ENCODE results near the gene MYLIP. TPM values are rescaled to one million over a fixed set of nuclear protein-coding genes. Genes with fewer than 3 reads are reported as not detected.

Gene MYLIP
- 10 to 100 TPM; 25.9 to 53.0 (median 36.5) TPM for total RNA-seq

DNA sequence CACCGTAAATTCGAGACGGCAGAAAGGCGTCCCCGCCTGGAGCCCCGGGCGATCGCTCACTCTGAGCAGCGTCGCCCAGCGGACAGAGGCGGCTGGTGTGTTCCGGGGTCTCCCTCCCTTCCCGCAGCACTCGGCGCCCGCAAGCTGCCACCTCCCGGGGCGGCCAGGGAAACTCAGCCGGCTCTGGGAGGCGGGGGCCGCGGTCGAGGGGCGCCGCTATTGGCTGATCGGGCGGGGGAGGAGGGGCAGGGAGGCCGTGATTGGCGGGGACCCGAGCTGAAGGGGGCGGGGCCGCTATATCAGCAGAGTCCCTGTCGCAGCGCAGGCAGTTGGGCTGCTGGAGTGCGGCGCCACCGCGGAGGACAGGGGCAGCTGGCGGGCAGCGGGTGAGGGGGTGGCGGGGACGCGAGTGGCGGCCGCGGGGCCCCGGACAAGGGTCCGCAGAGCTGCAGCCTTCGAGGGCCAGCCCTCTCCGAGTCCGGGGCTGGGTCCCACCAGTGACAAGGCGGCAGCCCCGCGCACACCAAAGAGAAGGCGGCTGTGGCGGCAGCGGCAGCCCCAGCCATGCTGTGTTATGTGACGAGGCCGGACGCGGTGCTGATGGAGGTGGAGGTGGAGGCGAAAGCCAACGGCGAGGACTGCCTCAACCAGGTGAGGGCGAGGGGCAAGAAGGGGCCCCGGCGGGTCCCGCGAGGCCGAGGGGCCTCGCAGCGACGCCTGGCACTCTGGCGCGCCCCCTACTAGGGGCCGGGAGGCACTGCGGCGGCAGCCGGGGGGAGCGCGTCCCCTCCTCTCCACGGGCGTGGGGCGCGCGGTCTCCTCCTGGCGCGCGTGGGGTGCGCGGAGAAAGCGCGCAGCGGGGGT is at the start of gene MYLIP:
Gene MYLIP, plus strand, starts transcription at position 328 of the 864 bp plus-strand sequence. Its CDS starts 237 bp downstream, at position 565.
- Histone ChIP-seq H3K27ac (peak within 1 kb of the TSS; percentile 94), H3K36me3 (peaks cover 4% of the 10 kb centered on the region), H3K9me3 (no peaks in the 10 kb centered on the region), H3K4me3 (peak within 1 kb of the TSS; percentile 77), H3K4me1 (peaks cover 45% of the 10 kb centered on the region), H3K27me3 (no peaks in the 10 kb centered on the region)
- WGBS, result 0% methylated on average over 46 of the region's 95 CpGs
- peak; percentile 99 for DNase-seq (ENCODE audit: low spot score in 2 of 2)
- peak; percentile 97 to 99 for TF ChIP-seq POLR2A (IDR thresholded peaks at IDR 0.05)
- no peak for TF ChIP-seq EP300 (IDR thresholded peaks at IDR 0.05)
- TF ChIP-seq, protein P1, sequence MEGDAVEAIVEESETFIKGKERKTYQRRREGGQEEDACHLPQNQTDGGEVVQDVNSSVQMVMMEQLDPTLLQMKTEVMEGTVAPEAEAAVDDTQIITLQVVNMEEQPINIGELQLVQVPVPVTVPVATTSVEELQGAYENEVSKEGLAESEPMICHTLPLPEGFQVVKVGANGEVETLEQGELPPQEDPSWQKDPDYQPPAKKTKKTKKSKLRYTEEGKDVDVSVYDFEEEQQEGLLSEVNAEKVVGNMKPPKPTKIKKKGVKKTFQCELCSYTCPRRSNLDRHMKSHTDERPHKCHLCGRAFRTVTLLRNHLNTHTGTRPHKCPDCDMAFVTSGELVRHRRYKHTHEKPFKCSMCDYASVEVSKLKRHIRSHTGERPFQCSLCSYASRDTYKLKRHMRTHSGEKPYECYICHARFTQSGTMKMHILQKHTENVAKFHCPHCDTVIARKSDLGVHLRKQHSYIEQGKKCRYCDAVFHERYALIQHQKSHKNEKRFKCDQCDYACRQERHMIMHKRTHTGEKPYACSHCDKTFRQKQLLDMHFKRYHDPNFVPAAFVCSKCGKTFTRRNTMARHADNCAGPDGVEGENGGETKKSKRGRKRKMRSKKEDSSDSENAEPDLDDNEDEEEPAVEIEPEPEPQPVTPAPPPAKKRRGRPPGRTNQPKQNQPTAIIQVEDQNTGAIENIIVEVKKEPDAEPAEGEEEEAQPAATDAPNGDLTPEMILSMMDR (IDR thresholded peaks at IDR 0.05), result peak; percentile 19 to 81
- peak; percentile 97 to 99 (median 98) for TF ChIP-seq POLR2AphosphoS5 (IDR thresholded peaks at IDR 0.05)

DNA sequence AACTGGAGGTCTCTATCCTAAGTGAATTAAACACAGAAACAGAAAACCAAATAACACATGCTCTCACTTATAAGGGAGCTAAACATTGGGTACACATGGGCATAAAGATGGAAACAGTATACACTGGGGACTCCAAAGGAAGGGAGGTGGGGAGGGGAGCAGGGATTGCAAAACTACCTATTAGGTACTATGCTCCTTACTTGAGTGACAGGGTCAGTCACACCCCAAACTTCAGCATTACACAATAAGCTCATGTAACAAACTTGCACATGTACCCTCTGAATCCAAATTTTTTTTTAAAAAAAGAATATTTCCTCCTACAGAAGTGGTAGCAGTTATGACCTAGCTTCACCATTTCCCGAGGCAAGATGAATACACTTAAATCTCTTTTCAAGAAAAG is 49.5 kb upstream of the MYLIP start:
- WGBS, result 44% methylated on average over 1 of the region's 1 CpG
- no peak for DNase-seq (ENCODE audit: low spot score in 2 of 2)
- peaks cover 4% of the 10 kb centered on the region for H3K4me1 ChIP-seq
- no peaks in the 10 kb centered on the region for H3K27me3 ChIP-seq
- H3K36me3 ChIP-seq, result no peaks in the 10 kb centered on the region
- TF ChIP-seq POLR2A (IDR thresholded peaks at IDR 0.05) (no peak), POLR2AphosphoS5 (IDR thresholded peaks at IDR 0.05) (no peak), EP300 (IDR thresholded peaks at IDR 0.05) (no peak)
- TF ChIP-seq, protein P1 (IDR thresholded peaks at IDR 0.05), result no peak
- H3K9me3 ChIP-seq, result no peaks in the 10 kb centered on the region
- no peak overlapping the region for H3K27ac ChIP-seq
- no peak overlapping the region for H3K4me3 ChIP-seq

DNA sequence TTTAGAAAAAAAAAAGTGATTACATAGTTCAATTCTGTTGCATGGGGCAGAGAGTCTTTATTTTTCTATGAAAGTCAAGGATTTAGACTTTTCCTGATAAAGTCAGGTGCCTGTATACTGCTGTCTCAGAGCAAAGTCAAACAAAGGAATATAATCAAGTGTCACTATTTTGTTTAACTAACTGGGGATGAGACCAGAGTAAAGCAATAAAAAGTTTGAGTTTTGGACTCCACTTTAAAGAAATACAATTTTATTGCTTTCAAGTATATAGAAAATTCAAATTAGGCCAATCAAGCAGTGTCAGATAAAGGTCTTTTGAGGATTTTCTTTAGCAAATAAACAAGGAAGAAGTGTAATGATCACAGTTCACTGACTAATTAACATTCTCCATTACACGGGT is 48.7 kb upstream of the MYLIP start:
- Histone ChIP-seq H3K4me1 (peaks cover 4% of the 10 kb centered on the region), H3K27ac (no peak overlapping the region), H3K36me3 (no peaks in the 10 kb centered on the region), H3K9me3 (no peaks in the 10 kb centered on the region), H3K27me3 (no peaks in the 10 kb centered on the region), H3K4me3 (no peak overlapping the region)
- WGBS, result 55% methylated on average over 1 of the region's 1 CpG
- no peak for TF ChIP-seq EP300 (IDR thresholded peaks at IDR 0.05)
- TF ChIP-seq, protein P1 (IDR thresholded peaks at IDR 0.05), result no peak
- no peak for TF ChIP-seq POLR2A (IDR thresholded peaks at IDR 0.05)
- no peak for DNase-seq (ENCODE audit: low spot score in 2 of 2)

DNA sequence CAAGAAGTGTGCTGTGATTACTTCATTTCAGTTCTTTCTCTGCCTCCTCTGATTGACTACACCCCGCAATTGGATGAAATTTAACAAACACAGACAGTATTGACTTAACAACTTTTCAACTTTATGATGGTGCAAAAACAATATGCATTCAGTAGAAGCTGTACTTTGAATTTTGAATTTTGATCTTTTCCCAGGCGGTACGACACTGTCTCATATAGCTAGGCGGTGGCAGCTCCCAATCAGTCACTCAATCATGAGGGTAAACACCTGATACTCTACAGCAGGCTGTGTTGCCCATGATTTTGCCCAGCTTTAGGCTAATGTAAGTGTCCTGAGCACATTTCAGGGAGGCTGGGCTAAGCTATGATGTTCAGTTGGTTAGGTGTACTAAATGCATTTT is 47.6 kb upstream of the MYLIP start:
- no peak for DNase-seq (ENCODE audit: low spot score in 2 of 2)
- no peaks in the 10 kb centered on the region for H3K9me3 ChIP-seq
- WGBS, result 98% methylated on average over 4 of the region's 4 CpGs
- H3K4me1 ChIP-seq, result peaks cover 4% of the 10 kb centered on the region
- no peak overlapping the region for H3K27ac ChIP-seq
- no peaks in the 10 kb centered on the region for H3K27me3 ChIP-seq
- TF ChIP-seq POLR2A (IDR thresholded peaks at IDR 0.05) (no peak), POLR2AphosphoS5 (IDR thresholded peaks at IDR 0.05) (no peak), EP300 (IDR thresholded peaks at IDR 0.05) (no peak)
- TF ChIP-seq, protein P1 (IDR thresholded peaks at IDR 0.05), result no peak
- H3K36me3 ChIP-seq, result no peaks in the 10 kb centered on the region
- no peak overlapping the region for H3K4me3 ChIP-seq

DNA sequence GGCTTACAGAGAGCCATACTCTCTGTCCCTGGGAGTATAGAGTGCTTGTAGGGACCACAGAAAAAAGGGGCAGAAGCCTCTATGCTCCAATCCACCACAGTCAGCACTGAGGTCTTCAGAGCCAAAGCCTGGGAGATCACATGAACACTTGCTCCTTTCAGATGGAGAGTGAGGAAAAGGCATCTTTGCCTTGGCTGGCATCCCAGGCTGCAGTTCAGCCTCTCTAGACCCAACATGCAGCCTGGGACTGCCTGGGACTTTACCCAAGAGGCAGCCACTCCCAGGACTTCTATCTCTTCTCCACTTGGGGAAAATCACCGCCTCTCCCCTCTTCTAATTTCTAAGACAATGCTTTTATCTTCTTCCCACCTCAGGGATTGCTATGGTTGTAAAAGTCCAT is 46.5 kb upstream of the MYLIP start:
- TF ChIP-seq POLR2A (IDR thresholded peaks at IDR 0.05), result no peak
- TF ChIP-seq POLR2AphosphoS5 (IDR thresholded peaks at IDR 0.05), result no peak
- TF ChIP-seq, protein P1 (IDR thresholded peaks at IDR 0.05), result no peak
- no peak for TF ChIP-seq EP300 (IDR thresholded peaks at IDR 0.05)
- Histone ChIP-seq H3K36me3 (no peaks in the 10 kb centered on the region), H3K27ac (no peak overlapping the region), H3K4me1 (peaks cover 4% of the 10 kb centered on the region), H3K27me3 (no peaks in the 10 kb centered on the region), H3K4me3 (no peak overlapping the region), H3K9me3 (no peaks in the 10 kb centered on the region)
- WGBS, result 57% methylated on average over 1 of the region's 1 CpG
- no peak for DNase-seq (ENCODE audit: low spot score in 2 of 2)
